Forelimb muscle (tissue), 1 donor: Measurements from ENCODE around the gene SLC16A11. TPM values are rescaled to one million over a fixed set of nuclear protein-coding genes. Genes with fewer than 3 reads are reported as not detected.
A peak's percentile ranks its signal among the peaks of the same experiment; 100 is the strongest.

Experiments
- DNase-seq: peaks from one replicate; pipeline ENCODE4 v3.0.0-alpha.2; 2013; ENCODE audit warnings: low read depth
- polyA plus RNA-seq: library from polyadenylated mRNA; unstranded; fragments of 120-200 nt; gene quantifications from one replicate; pipeline ENCODE4 v1.2.1, GENCODE V29; 2013; ENCODE audit not compliant: insufficient read length

SLC16A11 gene
- polyA plus RNA-seq, 1 donor, result 0.33 TPM

DNA sequence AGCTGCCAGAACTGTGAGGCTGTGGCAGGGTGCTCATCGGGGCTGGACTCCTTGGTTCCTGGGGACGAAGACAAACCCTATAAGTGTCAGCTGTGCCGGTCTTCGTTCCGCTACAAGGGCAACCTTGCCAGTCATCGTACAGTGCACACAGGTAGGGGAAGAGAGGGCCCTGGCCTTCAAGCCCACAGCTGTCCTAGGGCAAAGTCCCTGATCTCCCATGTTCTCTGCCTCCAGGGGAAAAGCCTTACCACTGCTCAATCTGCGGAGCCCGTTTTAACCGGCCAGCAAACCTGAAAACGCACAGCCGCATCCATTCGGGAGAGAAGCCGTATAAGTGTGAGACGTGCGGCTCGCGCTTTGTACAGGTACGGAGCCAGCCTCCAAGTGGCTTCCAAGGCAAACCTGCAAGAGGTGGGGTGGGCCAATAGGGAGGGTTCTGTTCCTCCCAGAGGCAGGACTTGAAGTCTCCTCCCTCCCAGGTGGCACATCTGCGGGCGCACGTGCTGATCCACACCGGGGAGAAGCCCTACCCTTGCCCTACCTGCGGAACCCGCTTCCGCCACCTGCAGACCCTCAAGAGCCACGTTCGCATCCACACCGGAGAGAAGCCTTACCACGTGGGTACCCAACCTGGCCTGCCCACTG is 17.3 kb downstream of the SLC16A11 start:
- DNase-seq, result no peak

DNA sequence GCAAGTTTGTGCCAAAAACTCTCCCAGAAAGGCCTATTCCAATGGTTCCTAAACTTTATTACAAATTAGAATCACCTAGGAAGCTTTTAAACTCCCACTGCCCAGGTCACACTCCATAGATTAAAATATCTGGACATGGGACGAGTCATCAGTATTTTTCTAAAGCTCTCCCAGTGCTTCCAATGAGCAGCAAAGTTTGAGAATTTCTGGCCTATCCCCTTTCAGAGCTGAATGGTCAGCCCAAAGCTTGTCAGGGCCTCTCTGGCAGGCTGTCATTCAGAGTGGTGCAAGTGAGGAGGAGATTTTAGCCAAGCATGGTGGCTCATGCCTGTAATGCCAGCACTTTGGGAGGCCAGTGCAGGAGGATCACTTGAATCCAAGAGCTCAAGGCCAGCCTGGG is 18.6 kb downstream of the SLC16A11 start:
- no peak for DNase-seq

DNA sequence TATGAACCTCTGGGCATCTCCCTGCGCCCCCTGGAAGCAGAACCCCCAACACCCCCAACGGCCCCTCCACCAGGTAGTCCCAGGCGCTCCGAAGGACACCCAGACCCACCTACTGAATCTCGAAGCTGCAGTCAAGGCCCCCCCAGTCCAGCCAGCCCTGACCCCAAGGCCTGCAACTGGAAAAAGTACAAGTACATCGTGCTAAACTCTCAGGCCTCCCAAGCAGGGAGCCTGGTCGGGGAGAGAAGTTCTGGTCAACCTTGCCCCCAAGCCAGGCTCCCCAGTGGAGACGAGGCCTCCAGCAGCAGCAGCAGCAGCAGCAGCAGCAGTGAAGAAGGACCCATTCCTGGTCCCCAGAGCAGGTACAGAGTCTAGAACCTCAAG is 19.5 kb downstream of the SLC16A11 start:
- no peak for DNase-seq

DNA sequence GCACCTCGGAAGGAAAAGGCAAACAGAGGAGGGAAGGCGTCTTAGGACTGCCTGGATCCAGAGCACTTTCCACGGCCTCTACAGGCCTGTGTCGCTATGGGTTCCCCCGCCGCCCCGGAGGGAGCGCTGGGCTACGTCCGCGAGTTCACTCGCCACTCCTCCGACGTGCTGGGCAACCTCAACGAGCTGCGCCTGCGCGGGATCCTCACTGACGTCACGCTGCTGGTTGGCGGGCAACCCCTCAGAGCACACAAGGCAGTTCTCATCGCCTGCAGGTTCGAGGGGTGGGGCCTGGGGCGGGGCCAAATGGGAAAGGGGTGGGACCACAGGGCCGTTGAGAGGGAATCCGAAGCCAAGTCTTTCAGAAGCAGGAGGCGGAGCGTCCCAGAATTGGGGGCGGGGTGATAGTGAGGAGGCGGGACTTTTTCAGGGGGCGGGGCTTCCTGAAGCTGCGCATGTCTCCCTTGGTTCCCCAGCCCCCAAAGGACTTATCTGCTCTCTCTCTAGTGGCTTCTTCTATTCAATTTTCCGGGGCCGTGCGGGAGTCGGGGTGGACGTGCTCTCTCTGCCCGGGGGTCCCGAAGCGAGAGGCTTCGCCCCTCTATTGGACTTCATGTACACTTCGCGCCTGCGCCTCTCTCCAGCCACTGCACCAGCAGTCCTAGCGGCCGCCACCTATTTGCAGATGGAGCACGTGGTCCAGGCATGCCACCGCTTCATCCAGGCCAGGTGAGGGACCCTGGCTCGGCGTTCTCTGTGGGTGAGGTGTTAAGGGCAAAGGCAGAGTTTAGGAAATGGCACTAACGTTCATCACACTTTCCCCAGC is 20.1 kb downstream of the SLC16A11 start:
- no peak for DNase-seq

DNA sequence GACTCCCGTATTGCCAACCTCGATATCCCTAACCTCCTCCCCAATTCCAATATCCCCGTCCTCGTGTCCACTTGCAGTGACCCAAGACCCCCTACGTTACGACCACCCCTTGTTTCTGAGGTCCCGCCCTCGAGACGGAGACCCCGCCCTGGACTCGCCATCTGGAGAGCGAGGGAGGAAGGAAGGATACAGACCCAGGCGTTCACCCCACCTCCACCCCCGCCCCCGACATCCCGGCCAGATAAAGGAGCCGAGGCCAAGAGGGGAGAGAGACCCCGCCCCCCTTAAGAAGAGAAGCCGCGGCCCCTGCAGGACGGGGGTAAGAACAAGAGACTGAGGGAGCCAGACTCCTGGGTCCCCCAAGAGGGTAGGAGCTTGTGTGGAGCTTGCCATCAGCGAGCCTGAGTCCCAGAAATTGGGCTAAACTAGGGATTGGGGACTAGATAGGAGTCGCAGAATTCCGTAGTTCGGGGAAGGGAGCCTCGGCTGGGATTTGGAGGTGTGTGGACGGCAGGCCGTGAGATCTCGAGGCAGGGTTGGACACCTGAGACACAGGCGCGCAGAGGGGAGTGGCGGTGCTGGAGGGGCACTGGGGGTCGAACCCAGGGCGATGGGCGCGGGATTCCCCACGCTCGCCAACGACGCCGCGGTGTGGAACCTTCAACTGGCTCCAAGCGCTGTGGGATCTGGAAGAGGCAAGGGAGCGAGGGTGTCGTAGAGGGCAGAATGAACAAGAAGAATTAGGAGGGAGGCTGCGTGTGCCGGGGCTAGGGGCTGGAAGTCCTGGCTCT is 20.9 kb downstream of the SLC16A11 start, which contains the start of gene BCL6B:
TSS of gene BCL6B (plus strand) at position 270 of the 791 bp plus-strand sequence. CDS start 622 bp downstream, outside the sequence.
- DNase-seq, result no peak

DNA sequence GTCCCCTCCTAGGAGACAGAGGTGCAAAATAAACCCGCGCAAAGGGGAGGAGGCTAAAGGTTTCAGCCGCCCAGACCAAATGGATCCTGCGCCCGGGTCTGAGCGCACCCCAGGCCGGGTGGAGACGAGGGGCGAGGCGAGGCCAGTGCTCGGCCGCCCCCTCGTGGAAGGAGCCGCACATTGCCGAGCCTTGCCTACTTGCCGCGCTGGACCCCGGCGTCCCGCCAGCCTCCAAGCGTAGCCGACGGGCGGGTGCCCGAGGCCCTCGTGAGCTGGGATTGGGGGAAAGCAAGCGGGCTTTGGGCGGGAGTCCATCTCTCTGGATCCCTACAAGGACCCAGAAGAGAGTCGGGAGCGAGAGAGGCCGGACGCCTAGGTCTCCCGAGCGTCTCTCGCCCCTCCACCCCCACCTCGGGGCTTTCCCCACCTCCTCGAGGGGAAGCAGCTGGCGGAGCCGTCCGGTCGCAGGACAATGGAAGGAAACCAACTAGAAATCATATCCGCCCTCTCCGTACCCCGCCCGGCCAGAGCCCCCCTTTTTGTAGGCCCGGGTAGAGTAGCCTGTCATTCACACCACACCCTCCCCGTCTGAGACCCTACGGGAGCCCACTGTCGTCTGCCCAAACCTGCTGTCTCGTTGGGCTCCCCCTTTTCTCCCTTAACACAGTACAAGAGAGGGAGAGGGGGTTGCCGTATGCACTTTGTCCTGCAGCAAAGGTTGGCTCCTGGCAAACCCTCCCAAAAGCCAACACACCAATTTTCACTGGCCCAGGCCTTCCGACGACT is 21.7 kb downstream of the SLC16A11 start:
- DNase-seq, result no peak

DNA sequence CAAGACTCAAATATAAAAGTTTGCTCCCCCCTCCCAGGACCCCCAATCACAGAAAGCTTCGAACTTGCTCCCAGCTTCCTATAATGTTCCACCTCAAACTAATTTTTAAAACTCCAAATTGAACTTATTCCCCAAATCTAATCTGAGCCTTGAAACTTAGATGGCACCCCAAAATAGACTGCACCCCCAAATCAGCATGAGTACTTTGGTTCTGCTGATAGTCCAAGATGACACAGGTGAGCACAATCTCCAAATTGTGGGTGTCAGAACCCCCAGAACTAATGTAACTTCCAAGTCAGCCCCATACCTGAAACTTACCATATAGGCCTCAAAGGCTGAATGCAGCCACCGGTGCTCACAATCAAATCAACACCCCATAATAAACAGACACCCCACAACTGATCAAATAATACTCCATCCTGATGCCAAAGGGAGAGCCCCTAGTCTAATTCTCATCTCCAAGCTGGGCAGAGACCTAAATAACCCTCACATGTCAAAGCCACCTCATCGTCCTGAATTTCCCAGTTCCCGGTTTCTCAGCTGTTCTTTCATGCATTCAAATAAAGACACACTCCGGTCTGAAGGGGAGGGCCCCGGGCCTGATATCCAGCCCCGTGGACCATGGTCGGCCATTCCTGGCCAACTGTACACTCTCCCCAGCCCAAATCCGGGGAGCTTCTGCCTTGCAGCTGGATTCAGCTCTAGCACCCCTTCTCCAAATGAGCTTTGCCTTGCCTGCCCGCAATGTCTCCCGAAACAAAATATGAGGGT is 22.8 kb downstream of the SLC16A11 start:
- no peak for DNase-seq

DNA sequence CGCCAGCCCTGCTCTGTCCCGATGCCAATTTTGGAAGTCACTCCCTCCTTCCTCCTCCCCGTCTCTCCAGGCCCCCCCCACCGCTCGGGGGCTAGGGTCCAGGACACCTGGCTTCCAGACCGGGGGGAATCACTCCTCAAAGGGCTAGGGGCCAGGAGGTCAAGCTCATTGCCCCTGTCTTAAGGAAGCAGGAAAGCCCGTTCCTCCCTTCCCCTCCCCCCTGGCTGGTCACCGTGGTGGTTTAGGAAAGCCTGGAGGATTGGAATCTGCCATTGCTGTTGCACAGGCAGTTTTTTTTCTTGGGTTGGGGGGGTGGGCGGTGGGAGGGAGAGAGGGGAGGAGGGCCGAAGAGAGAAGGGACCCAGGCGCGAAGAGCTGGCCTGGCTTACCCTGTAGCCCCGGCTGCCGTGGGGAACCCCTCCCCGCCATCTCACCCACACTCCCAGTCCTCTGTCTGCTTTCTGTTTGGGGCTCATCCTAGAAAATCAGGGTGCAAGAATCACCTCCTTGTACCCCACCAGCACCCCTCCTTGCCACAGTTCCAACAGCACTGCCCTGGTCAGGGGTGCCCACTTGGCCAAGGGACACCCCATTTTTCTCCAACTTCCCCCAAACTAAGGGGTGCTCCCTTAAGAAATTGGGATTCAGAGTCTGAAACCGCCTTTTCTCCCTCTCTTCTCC is 23.9 kb downstream of the SLC16A11 start:
- DNase-seq, result no peak

DNA sequence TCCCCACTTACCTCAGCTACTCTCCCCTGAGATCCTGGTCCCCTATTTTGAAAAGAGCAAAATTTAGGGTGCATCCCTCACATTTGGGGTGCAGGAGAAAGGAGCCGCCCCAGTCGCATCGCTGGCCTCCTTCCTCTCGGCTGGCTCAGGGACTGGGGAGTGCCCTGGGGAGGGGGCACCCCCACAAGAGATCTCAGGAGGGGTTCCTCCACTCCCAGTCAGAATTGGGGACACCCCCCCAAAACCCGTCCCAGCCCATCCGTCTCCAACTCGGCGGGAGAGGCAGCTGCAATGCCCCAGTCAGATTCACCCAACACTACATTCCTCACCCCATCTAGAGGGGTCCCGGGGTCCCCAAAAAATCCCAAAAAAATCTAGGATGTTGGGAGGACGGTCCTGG is 24.5 kb downstream of the SLC16A11 start:
- no peak for DNase-seq

DNA sequence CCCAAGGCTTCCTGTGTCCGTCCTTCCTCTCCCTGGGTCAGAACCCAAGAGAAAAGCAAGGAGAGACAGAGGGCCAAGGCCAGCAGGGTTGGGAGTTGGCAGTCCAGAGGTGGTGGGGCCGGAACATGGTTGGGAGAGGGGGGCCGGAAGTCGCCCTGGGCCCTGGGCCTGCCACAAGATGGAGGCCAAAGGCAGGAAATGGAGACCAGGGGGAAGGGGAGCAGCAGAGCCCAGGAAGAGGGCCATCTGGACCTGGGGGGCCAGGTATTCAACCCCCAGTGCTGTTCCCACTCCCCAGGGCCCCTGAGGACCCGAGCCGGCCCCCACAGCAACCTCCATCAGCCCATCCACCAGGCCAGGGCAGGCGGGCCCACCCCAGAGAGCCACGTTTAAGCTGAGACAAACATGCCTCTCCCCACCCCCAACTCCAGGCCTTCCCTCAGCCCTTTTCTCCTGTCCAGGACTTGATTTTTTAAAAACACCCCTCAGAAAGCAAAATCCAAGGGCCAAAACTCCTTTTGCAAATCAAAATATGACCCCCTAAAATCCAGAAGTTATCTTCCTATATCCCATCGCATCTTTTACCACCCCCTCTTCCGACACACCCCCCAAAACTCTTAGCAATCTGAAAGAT is 25.4 kb downstream of the SLC16A11 start:
- DNase-seq, result no peak

DNA sequence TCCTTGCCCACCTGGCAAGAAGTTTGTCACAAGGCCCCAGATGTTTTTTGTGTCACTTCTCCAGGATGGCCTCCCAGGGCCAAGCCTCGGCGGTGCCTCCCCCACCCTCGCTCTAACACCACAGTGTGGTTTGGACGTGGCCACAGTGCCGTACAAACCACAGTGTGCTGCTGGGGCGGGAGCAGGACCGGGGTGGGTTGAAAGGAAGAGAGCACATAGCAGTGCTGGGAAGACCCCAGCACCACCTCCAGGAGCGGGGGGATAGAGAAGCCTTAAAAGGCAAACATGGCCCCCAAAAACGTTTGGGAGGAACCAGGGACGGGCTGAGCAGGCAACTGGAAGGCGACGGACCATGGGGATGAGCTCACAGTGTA is 26.1 kb downstream of the SLC16A11 start:
- no peak for DNase-seq

DNA sequence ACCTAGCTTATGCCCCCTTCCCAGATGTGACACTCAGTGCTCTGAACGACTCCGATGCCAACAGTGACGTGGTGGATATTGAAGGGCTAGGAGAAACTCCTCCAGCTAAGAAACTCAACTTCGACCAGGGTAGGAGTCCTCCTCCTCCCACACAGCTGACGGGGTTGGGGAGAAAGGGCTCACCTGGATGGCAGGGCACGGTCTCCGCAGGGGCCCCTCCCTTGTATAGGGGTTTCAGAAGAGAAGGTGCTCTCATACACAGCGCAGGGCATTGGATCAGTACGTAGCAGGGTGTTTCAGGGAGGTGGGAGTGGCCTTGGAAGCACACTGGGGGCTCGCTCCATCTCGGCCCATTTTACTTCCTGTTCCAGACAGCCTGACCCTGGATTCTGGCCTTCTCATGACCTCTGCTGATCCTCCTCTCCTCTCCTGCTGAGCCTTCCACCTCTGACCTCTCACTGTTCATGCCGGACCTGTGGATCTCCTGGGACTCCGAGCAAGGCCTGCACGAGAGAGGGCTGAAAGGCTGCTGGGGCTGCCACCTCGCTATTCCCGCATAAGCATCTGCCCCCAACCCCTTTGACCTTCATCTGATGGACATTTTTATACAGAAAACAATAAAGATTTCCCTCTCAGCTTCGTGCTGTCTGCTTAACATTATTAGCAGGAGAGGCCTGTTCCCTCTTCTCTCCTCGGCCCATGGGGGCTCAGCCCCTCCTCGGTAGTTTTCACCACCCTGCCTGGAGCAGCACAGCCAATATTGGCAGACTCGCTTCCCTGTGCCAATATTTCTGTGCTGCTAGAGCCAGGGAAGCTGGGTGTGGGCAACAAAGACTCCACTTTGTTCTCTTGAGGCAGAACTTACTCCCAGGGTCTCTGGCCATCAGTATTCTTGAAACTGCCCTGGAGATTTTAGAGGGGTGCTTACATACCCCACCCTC is 26.7 kb downstream of the SLC16A11 start:
- DNase-seq, result no peak

DNA sequence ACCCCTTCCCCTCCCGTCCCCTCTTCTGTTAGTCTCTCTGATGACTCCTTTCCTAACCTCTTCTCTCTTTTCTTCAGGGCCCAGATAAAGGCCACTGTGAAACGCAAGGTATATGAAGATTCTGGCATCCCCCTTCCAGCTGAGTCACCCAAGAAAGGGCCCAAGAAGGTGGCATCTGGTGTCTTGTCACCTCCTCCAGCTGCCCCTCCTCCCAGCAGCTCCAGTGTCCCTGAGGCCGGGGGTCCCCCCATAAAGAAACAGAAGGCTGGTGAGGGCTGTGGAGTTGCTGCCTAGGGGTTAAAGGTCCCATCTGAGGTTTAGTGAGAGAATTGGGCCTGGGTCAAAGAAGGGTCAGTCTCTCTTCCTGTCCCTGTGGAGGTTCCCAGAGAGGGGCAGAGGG is 27.5 kb downstream of the SLC16A11 start:
- no peak for DNase-seq

DNA sequence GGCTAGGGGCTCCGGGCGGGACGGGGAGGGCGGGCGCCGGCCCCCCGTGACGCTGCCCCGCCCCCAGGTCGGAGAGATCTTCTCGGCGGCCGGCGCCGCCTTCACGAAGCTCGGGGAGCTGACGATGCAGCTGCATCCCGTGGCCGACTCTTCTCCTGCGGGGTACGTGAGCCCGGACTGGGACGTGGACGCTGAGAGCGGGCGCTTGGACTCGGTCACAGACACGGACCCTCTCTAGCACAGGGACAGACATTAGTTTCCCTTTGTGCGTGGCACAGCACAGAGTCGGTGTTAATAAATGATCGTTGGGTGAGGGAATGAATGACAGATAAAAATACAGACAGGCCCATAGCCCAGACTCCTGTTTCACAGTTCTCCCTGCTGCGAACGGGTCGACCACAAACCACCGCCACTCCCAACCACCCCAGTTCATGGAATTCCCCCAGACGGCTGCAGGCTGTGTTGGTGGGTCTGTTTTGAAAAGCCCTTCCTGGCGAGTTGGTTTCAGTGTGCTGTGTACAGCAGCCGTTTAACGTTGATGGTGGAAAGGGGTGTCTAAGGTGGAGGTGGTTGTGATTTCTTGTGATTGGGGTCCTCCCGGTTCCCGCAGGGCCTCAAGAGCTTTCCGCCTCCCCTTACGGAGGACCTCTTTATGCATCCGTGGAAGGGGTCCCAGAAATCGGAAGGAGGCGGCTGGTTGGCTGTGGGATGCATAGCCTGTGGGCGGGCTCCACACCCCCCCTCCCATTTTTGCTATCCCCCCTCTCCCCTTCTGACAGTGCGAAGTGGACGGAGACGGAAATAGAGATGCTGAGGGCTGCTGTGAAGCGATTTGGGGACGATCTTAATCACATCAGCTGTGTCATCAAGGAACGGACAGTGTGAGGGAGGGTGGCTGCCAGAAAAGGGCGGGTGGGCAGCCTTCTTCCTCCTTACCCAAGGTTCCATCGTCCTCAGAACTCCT is 28.6 kb downstream of the SLC16A11 start:
- DNase-seq, result peak; percentile 34

DNA sequence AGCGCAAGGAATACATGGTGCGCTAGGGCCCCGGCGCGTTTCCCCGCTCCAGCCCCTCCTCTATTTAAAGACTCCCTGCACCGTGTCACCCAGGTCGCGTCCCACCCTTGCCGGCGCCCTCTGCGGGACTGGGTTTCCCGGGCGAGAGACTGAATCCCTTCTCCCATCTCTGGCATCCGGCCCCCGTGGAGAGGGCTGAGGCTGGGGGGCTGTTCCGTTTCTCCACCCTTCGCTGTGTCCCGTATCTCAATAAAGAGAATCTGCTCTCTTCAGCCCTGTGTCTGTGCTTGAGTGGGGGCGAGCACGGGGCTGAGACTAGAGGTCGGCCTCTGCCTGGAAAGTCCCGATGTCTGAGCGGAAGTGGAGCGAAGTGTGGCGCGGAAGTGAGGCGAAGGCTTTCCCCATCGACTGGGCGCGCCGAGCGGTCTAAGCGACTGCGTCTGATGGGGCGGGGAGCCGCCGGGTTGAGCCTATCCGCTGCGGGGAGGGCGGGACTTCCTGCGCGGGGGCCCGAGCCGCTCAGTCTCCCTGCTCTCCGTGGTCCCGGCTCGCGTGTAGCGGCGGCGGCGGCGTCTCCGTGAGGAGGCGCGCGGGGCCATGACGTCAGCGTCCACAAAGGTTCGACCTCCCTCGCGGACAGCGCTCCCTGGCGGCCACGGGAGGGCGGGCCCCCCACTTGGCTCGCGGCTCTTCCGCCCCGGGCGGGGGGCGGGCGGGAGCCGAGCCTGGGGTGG is 29.5 kb downstream of the SLC16A11 start:
- peak; percentile 84 for DNase-seq

DNA sequence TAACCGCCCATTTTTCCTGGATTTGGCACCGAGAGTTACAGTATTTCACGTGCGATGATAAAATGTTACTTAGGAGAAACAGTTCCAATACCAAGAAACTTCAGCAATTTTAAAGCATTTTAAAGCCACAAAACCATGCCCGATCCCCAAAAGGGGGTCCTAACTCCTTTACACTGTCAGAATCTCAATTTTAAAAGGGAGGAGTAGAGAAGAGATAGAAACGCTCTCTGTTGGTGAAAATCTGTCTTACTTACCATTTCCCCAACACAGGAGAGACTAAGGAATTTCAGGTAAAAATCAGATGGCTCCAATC is 32.0 kb downstream of the SLC16A11 start:
- DNase-seq, result no peak

DNA sequence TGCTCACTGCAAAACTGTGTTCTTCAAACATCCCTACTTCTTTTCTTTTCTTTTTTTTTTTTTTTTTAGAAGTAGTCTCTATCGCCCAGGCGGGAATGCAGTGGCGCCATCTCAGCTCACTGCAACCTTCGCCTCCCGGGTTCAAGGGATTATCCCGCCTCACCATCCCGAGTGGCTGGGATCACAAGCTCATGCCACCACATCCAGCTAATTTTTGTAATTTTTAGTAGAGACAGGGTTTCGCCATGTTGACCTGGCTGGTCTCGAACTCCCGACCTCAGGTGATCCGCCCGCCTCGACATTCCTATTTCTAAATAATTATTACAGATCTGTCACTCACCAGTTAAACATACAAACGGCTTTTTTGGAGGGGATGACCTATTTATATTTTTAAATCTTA is 32.5 kb downstream of the SLC16A11 start:
- no peak for DNase-seq
